Lower lobe of right lung (tissue), 2 donors: ENCODE data around the gene IGF1. TPM values are rescaled to one million over a fixed set of nuclear protein-coding genes. Genes with fewer than 3 reads are reported as not detected.
"Not testable (repeated sequence)": the region's sequence is repeated elsewhere in the genome, so short reads cannot be mapped to it uniquely, and the experiment has no call there.

Experiments
- ATAC-seq, 2 donors: fragments of 200-7000 bp; cut with Tn5 transposase; one replicate each; pipeline ENCODE4 v1.9.1; 2020 to 2022; ENCODE audit warnings: mild to moderate bottlenecking in 2 of 2, moderate library complexity in 2 of 2
- DNase-seq: peaks from one replicate; pipeline ENCODE4 v3.0.0-alpha.2; 2020
- H3K27ac ChIP-seq: fragments of 200-600 bp; one replicate; pipeline ENCODE4 v1.8.0; 2022
- H3K27me3 ChIP-seq: fragments of 200-600 bp; one replicate; pipeline ENCODE4 v1.8.0; 2022; ENCODE audit warnings: low read depth
- H3K36me3 ChIP-seq: fragments of 200-600 bp; one replicate; pipeline ENCODE4 v1.8.0; 2022; ENCODE audit warnings: mild to moderate bottlenecking
- H3K4me1 ChIP-seq: fragments of 200-600 bp; one replicate; pipeline ENCODE4 v1.8.0; 2022
- H3K4me3 ChIP-seq: fragments of 200-600 bp; one replicate; pipeline ENCODE4 v1.8.0; 2022; ENCODE audit warnings: mild to moderate bottlenecking
- H3K9me3 ChIP-seq: fragments of 200-600 bp; one replicate; pipeline ENCODE4 v1.8.0; 2022
- CTCF ChIP-seq: fragments of 200-600 bp; IDR thresholded peaks from one replicate; pipeline ENCODE4 v1.8.0; 2022; ENCODE audit warnings: antibody characterized with exemption, mild to moderate bottlenecking
- intact Hi-C: fragments of 100-400 bp; cut with DNase I; formaldehyde crosslinking; loops from one replicate; pipeline ENCODE4 v1.11.0; 2022
- total RNA-seq: library from RNA; stranded (reverse); fragmentation: NEBNext Ultra II Directional; extraction: Animal tissue kit (Norgen Biotek cat#: 25700); gene quantifications from one replicate; pipeline ENCODE4 v1.2.1, GENCODE V29; 2021
- donor health status: DM: no; HTN: yes; CAD: no; lungs with severe emphysema.

IGF1 gene
- total RNA-seq, 1 donor from 2014 or later: 16.9 TPM

GRCh38 chr12:102459314-102459713 lies 21.0 kb downstream of the IGF1 start:
- DNase-seq (no peak), ATAC-seq (no peak)
- Histone ChIP-seq H3K36me3 (no peaks in the 10 kb centered on the region), H3K27ac (no peak overlapping the region), H3K4me3 (no peak overlapping the region), H3K9me3 (no peaks in the 10 kb centered on the region), H3K27me3 (no peaks in the 10 kb centered on the region), H3K4me1 (peaks cover 13% of the 10 kb centered on the region)
- intact Hi-C loops: no loop called here
- TF ChIP-seq CTCF: no peak

- TF ChIP-seq CTCF: no peak
- no peaks in the 10 kb centered on the region for H3K9me3 ChIP-seq
- H3K36me3 ChIP-seq: no peaks in the 10 kb centered on the region
- H3K4me1 ChIP-seq: peaks cover 13% of the 10 kb centered on the region
- intact Hi-C loops: no loop called here
- peak overlapping the region; percentile 20 for H3K27ac ChIP-seq
- no peaks in the 10 kb centered on the region for H3K27me3 ChIP-seq
- H3K4me3 ChIP-seq: no peak overlapping the region
- DNase-seq: peak; percentile 45
- ATAC-seq: peak; percentile 73 to 88
These were observed 25.3 kb downstream of the IGF1 start for GRCh38 chr12:102454808-102455760.

- no peak overlapping the region for H3K4me3 ChIP-seq
- no peak for ATAC-seq
- no peak for DNase-seq
- TF ChIP-seq CTCF: no peak
- H3K9me3 ChIP-seq: no peaks in the 10 kb centered on the region
- no peaks in the 10 kb centered on the region for H3K27me3 ChIP-seq
- H3K4me1 ChIP-seq: peaks cover 13% of the 10 kb centered on the region
- H3K27ac ChIP-seq: peak overlapping the region; percentile 20
- no peaks in the 10 kb centered on the region for H3K36me3 ChIP-seq
- intact Hi-C loops: no loop called here
These were observed 26.0 kb downstream of the IGF1 start for GRCh38 chr12:102454330-102454729.

GRCh38 chr12:102452605-102453004 lies 27.8 kb downstream of the IGF1 start:
- peaks cover 13% of the 10 kb centered on the region for H3K4me1 ChIP-seq
- H3K9me3 ChIP-seq: no peaks in the 10 kb centered on the region
- no peaks in the 10 kb centered on the region for H3K36me3 ChIP-seq
- H3K4me3 ChIP-seq: no peak overlapping the region
- H3K27ac ChIP-seq: no peak overlapping the region
- TF ChIP-seq CTCF: no peak
- intact Hi-C loops: no loop called here
- DNase-seq: no peak
- H3K27me3 ChIP-seq: no peaks in the 10 kb centered on the region
- no peak for ATAC-seq

- H3K9me3 ChIP-seq, H3K27me3 ChIP-seq, H3K4me3 ChIP-seq, intact Hi-C loops, ATAC-seq, H3K36me3 ChIP-seq, DNase-seq, H3K27ac ChIP-seq, H3K4me1 ChIP-seq: not testable (repeated sequence)
These were observed 31.3 kb downstream of the IGF1 start for GRCh38 chr12:102449018-102449417.

- ATAC-seq, DNase-seq, H3K9me3 ChIP-seq, H3K27me3 ChIP-seq, H3K4me1 ChIP-seq, H3K36me3 ChIP-seq, H3K4me3 ChIP-seq, intact Hi-C loops, H3K27ac ChIP-seq: not testable (repeated sequence)
These were observed 32.9 kb downstream of the IGF1 start for GRCh38 chr12:102447426-102447825.
